Measurements from ENCODE around the gene PAWR.
"Not testable (repeated sequence)": the region's sequence is repeated elsewhere in the genome, so short reads cannot be mapped to it uniquely, and the experiment has no call there.

PAWR gene

GRCh38 chr12:79566452-79567174, 124.2 kb downstream of the PAWR start:
- no peak for DNase-seq (ENCODE audit: low read depth, low spot score)
- ChIA-PET POLR2A (no interaction called here), CTCF (interaction anchor here (1.4 to 1.5 kb wide), 2 partner anchors 8 to 146 kb away, joined by 7 to 8 read pairs; no protein-coding TSS in a partner anchor)
- H3K4me3 ChIP-seq (ENCODE audit: low read depth, low read length), result no peak overlapping the region
- TF ChIP-seq, protein P1, sequence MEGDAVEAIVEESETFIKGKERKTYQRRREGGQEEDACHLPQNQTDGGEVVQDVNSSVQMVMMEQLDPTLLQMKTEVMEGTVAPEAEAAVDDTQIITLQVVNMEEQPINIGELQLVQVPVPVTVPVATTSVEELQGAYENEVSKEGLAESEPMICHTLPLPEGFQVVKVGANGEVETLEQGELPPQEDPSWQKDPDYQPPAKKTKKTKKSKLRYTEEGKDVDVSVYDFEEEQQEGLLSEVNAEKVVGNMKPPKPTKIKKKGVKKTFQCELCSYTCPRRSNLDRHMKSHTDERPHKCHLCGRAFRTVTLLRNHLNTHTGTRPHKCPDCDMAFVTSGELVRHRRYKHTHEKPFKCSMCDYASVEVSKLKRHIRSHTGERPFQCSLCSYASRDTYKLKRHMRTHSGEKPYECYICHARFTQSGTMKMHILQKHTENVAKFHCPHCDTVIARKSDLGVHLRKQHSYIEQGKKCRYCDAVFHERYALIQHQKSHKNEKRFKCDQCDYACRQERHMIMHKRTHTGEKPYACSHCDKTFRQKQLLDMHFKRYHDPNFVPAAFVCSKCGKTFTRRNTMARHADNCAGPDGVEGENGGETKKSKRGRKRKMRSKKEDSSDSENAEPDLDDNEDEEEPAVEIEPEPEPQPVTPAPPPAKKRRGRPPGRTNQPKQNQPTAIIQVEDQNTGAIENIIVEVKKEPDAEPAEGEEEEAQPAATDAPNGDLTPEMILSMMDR (IDR thresholded peaks at IDR 0.05; ENCODE audit: insufficient read depth, low read length, missing control alignments), result no peak

DNA sequence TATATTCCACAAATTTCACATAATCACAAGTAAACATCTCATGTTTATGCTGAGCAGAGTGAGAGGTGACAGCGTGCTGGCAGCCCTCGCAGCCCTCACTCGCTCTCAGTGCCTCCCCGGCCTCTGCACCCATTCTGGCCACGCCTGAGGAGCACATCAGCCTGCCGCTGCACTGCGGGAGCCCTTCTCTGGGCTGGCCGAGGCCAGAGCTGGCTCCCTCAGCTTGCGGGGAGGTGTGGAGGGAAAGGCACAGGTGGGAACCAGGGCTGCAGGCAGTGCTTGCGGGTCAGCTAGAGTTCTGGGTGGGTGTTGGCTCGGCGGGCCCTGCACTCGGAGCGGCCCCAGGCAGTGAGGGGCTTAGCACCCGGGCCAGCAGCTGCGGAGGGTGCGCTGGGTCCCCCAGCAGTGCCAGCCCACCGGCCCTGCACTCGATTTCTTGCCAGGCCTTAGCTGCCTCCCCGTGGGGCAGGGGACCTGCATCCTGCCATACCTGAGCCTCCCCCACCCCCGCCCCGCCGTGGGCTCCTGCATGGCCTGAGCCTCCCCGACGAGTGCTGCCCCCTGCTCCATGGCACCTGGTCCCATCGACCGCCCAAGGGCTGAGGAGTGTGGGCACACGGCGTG, 125.9 kb downstream of the PAWR start:
- H3K4me3 ChIP-seq (ENCODE audit: low read depth, low read length); POLR2A ChIA-PET; DNase-seq (ENCODE audit: low read depth, low spot score); CTCF ChIA-PET: not testable (repeated sequence)

DNA sequence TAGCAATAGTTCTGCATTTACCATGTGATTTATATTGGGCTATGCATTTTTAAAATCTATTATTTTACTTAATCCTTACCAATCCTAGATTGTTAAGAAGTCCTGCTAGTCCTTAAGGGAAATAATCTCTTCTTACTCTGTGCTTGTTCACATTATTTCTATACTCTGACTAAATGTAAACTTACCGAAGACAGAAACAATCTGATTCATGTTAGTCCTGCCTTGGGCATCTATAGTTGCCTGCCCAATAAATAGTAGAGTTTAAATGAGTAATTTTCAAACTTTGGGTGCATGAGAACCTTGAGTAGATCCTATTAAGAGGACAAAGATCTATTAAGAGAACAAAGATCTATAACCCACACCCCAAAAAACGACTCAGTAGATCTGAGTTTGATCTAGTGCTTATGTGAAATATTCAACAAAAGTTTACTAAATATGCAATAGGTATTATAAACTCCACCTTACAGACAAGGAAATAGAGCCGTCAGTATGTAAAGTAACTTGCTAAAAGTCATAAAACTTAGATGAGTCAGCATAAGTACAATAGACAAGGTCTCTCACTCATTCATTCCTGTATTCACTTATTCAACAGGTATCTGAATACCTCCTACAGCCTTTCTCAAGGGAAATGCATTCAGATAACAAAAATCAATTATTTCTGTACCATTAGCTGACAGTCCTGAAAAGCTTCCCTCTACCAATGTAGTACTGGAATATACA, 127.6 kb downstream of the PAWR start:
- no peak for DNase-seq (ENCODE audit: low read depth, low spot score)
- TF ChIP-seq, protein P1 (IDR thresholded peaks at IDR 0.05; ENCODE audit: insufficient read depth, low read length, missing control alignments), result no peak
- POLR2A ChIA-PET, result interaction anchor here (1.2 kb wide), 1 partner anchor 16 kb away, joined by 5 read pairs; no protein-coding TSS in a partner anchor
- CTCF ChIA-PET, result interaction anchor here (0.6 to 0.9 kb wide), 2 partner anchors 16 to 145 kb away, joined by 3 read pairs; no protein-coding TSS in a partner anchor
- H3K4me3 ChIP-seq (ENCODE audit: low read depth, low read length), result no peak overlapping the region

- ChIA-PET POLR2A (interaction anchor here (1.2 kb wide), 1 partner anchor 14 kb away, joined by 5 read pairs; no protein-coding TSS in a partner anchor), CTCF (interaction anchor here (1.3 to 4.5 kb wide), 2 partner anchors 9 to 13 kb away, joined by 3 to 24 read pairs; no protein-coding TSS in a partner anchor)
- no peak overlapping the region for H3K4me3 ChIP-seq (ENCODE audit: low read depth, low read length)
- TF ChIP-seq, protein P1 (IDR thresholded peaks at IDR 0.05; ENCODE audit: insufficient read depth, low read length, missing control alignments), result no peak
- DNase-seq (ENCODE audit: low read depth, low spot score), result no peak
These were observed 129.2 kb downstream of the PAWR start for GRCh38 chr12:79561401-79562132.

DNA sequence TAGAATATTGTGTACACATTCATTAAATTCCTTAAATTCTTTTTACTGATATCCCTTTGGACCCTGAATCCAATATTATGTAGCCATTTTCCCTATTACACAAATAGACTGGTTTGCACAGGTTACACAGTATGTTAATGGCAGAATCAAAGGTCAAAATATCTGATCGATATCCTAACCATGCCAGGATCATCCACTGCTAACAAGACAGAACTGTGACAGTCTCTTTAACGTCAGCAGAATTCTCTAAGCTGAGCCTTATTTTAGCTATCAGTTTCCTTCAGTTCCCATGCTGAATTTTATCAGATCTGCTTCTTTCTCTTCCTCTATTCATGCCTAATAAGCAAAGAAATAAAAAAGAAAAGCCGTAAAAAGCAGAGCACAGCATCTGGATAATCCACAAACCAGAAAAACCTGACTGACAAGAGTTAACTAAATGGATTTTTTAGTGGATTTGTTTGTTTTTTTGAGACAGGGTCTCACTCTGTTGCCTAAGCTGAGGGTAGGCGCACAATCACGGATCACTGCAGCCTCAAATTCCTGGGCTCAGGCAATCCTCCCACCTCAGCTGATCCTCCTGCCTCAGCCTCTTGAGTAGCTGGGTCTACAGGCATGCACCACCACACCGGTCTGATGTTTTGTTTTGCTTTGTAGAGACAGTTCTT, 130.4 kb downstream of the PAWR start:
- TF ChIP-seq, protein P1 (IDR thresholded peaks at IDR 0.05; ENCODE audit: insufficient read depth, low read length, missing control alignments), result no peak
- no peak overlapping the region for H3K4me3 ChIP-seq (ENCODE audit: low read depth, low read length)
- ChIA-PET POLR2A (interaction anchor here (0.6 kb wide), 1 partner anchor 110 kb away, joined by 3 read pairs; no protein-coding TSS in a partner anchor), CTCF (interaction anchor here (3.8 to 4.5 kb wide), 2 partner anchors 12 to 178 kb away, joined by 19 to 24 read pairs; no protein-coding TSS in a partner anchor)
- no peak for DNase-seq (ENCODE audit: low read depth, low spot score)

DNA sequence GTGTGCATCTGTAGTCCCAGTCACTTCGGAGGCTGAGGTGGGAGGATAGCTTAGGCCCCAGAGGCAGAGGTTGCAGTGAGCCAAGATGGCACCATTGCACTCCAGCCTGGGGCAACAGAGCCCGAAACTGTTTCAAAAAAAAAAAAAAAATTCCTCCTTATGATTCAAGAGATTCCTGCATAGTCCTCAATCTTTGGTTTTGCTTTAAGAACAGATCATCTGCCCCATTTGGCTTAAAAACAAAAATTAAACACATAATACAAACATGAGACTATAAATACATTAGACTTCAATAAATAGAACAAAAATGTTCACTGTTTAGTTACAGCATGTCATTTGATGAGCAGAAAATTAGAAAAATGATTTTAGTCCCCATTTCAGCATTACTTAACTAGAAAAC, 131.2 kb downstream of the PAWR start:
- DNase-seq (ENCODE audit: low read depth, low spot score), result no peak
- ChIA-PET CTCF (interaction anchor here (2.1 to 4.5 kb wide), 3 partner anchors 8 to 179 kb away, joined by 8 to 24 read pairs (median 19); no protein-coding TSS in a partner anchor), POLR2A (no interaction called here)
- TF ChIP-seq, protein P1 (IDR thresholded peaks at IDR 0.05; ENCODE audit: insufficient read depth, low read length, missing control alignments), result no peak
- no peak overlapping the region for H3K4me3 ChIP-seq (ENCODE audit: low read depth, low read length)
